K562 (cell line): ENCODE data around the gene BFSP1. TPM values are rescaled to one million over a fixed set of nuclear protein-coding genes. Genes with fewer than 3 reads are reported as not detected.

Source experiments
- ATAC-seq: fragments of 200-7000 bp; cut with Tn5 transposase; 3 replicates; pipeline ENCODE4 v1.9.1; 2020; ENCODE audit warnings: moderate library complexity
- BruUV-seq: library from RNA; stranded (reverse); fragments of 400-500 nt; replicated peaks from 2 replicates; lab custom pipeline; 2021; lab: Mats Ljungman, UMichigan
- CTCF ChIA-PET: fragments of 300-600 bp; formaldehyde crosslinking; extraction: SDS; loops from one replicate; lab custom pipeline; 2021; ENCODE audit warnings: low intra/inter-chr PET ratio; lab: Yijun Ruan, JAX
- POLR2A ChIA-PET: fragments of 300-600, 350-650 bp; sonication (Branson Sonifier 250); formaldehyde crosslinking; extraction: SDS; loops from one replicate; lab custom pipeline; 2021; ENCODE audit warnings: antibody characterized with exemption, inconsistent platforms; lab: Yijun Ruan, JAX
- DNase-seq, 4 experiments: peaks; one replicate each; pipeline versions ENCODE4 v3.0.0 to v3.0.0-alpha.2; 2011 to 2018; ENCODE audit warnings: low spot score in 3 of 4, mixed read lengths in 3 of 4; ENCODE audit errors: extremely low read depth in 1 of 4
- FAIRE-seq: peaks from 2 replicates; lab custom pipeline; 2011; peaks lifted over from hg19 to GRCh38; lab: Jason Lieb, UNC
- H2AFZ ChIP-seq: 2 replicates; pipeline ENCODE4 v1.6.0; 2011; ENCODE audit warnings: low read depth, low read length, control low read depth, inconsistent platforms
- H3K27ac ChIP-seq: fragments of 200-600 bp; 3 replicates; pipeline ENCODE4 v1.8.0; 2011; ENCODE audit warnings: low read depth, mild to moderate bottlenecking, control low read depth, inconsistent platforms, low read length, moderate library complexity, mixed read lengths; ENCODE audit errors: extremely low read depth
- H3K27me3 ChIP-seq, 2 experiments: fragments of 300-600 bp in 1 of 2; 2 replicates in 1 of 2; 3 replicates in 1 of 2; pipeline versions ENCODE4 v1.6.0 to v1.8.0; 2011; ENCODE audit warnings: inconsistent platforms in 2 of 2, low read length in 2 of 2, mild to moderate bottlenecking in 1 of 2, mixed read lengths in 1 of 2, moderate library complexity in 1 of 2; ENCODE audit not compliant: control insufficient read depth in 2 of 2, insufficient read depth in 2 of 2
- H3K36me3 ChIP-seq: fragments of 300-600 bp; 3 replicates; pipeline ENCODE4 v1.8.0; 2011; ENCODE audit warnings: mild to moderate bottlenecking, low read length, inconsistent platforms; ENCODE audit not compliant: control insufficient read depth, insufficient read depth
- H3K4me1 ChIP-seq, 2 experiments: fragments of 200-600 bp in 1 of 2; replicated peaks in 1 of 2; 2 replicates in 1 of 2; 3 replicates in 1 of 2; pipeline versions ENCODE4 v1.5.1 to v1.8.0; 2011; ENCODE audit warnings: inconsistent platforms in 2 of 2, low read length in 2 of 2, mild to moderate bottlenecking in 1 of 2, mixed read lengths in 1 of 2, moderate library complexity in 1 of 2; ENCODE audit not compliant: control insufficient read depth in 2 of 2, insufficient read depth in 2 of 2
- H3K4me2 ChIP-seq: 2 replicates; pipeline ENCODE4 v1.6.1; 2011; ENCODE audit warnings: low read length, control low read depth, inconsistent platforms, mixed read lengths; ENCODE audit not compliant: insufficient read depth
- H3K4me3 ChIP-seq: fragments of 200-600 bp; sonication (generic), shearing (Covaris generic); 2 replicates; pipeline ENCODE4 v1.5.1; 2016; ENCODE audit warnings: control low read depth, inconsistent platforms
- H3K79me2 ChIP-seq: fragments of 200-600 bp; 3 replicates; pipeline ENCODE4 v1.8.0; 2011; ENCODE audit warnings: low read length, inconsistent platforms; ENCODE audit not compliant: control insufficient read depth, insufficient read depth
- H3K9ac ChIP-seq, 2 experiments: 2 replicates each; pipeline versions ENCODE4 v1.6.0 to v1.6.1; 2011; ENCODE audit warnings: low read depth in 2 of 2, low read length in 2 of 2, control low read depth in 1 of 2, inconsistent platforms in 1 of 2, mild to moderate bottlenecking in 1 of 2, mixed read lengths in 1 of 2; ENCODE audit not compliant: insufficient read depth in 1 of 2
- H3K9me1 ChIP-seq: one replicate; pipeline ENCODE4 v1.6.0; 2011; ENCODE audit warnings: inconsistent platforms, mild to moderate bottlenecking, low read length, moderate library complexity; ENCODE audit not compliant: control insufficient read depth, insufficient read depth
- H3K9me3 ChIP-seq: replicated peaks from 2 replicates; pipeline ENCODE4 v1.5.1; 2011; ENCODE audit warnings: low read depth, low read length, inconsistent platforms; ENCODE audit not compliant: control insufficient read depth, insufficient read depth
- H4K20me1 ChIP-seq: replicated peaks from 2 replicates; pipeline ENCODE4 v1.6.1; 2011; ENCODE audit warnings: low read length, inconsistent platforms, mixed read lengths; ENCODE audit not compliant: control insufficient read depth, insufficient read depth
- CHD1 ChIP-seq: fragments of 200-600 bp; sonication (generic); IDR thresholded peaks from one replicate; pipeline ENCODE4 v1.6.1; 2012; ENCODE audit warnings: mild to moderate bottlenecking, moderate library complexity, low read length, inconsistent platforms
- E2F1 ChIP-seq: sonication (generic); formaldehyde crosslinking; IDR thresholded peaks from 2 replicates; pipeline ENCODE4 v1.8.1; 2023; ENCODE audit warnings: mild to moderate bottlenecking, missing genetic modification reagents, moderate library complexity
- ILF3 ChIP-seq: fragments of 450-650 bp; IDR thresholded peaks from 2 replicates; pipeline ENCODE4 v1.6.1; 2018; ENCODE audit warnings: antibody characterized with exemption, mild to moderate bottlenecking, moderate library complexity, borderline replicate concordance
- JUN ChIP-seq, 2 experiments: sonication (generic) in 1 of 2; formaldehyde crosslinking in 1 of 2; IDR thresholded peaks; 2 replicates each; pipeline versions ENCODE4 v1.6.1 to v1.8.0; 2012 to 2022; ENCODE audit warnings: borderline replicate concordance in 2 of 2, mild to moderate bottlenecking in 2 of 2, improper control_type of control experiment in 1 of 2, low read depth in 1 of 2, low read length in 1 of 2, missing genetic modification reagents in 1 of 2
- NR2F6 ChIP-seq: fragments of 450-650 bp; formaldehyde crosslinking; IDR thresholded peaks from 2 replicates; pipeline ENCODE4 v1.4.0; 2020; ENCODE audit warnings: mild to moderate bottlenecking
- SP1 ChIP-seq: sonication (generic); formaldehyde crosslinking; IDR thresholded peaks from 2 replicates; pipeline ENCODE4 v1.8.1; 2022; ENCODE audit warnings: mild to moderate bottlenecking, missing genetic modification reagents
- XRCC3 ChIP-seq: fragments of 450-650 bp; IDR thresholded peaks from 2 replicates; pipeline ENCODE4 v1.6.1; 2017; ENCODE audit warnings: mild to moderate bottlenecking, moderate library complexity
- ZNF12 ChIP-seq: sonication (generic); formaldehyde crosslinking; IDR thresholded peaks from 2 replicates; pipeline ENCODE4 v1.4.0; 2020; ENCODE audit warnings: mild to moderate bottlenecking, missing genetic modification reagents
- ZNF347 ChIP-seq: fragments of 450-650 bp; formaldehyde crosslinking; IDR thresholded peaks from 2 replicates; pipeline ENCODE4 v1.4.0; 2020; ENCODE audit warnings: low read depth, mild to moderate bottlenecking, moderate library complexity
- ZNF717 ChIP-seq: fragments of 250-450 bp; sonication (Bioruptor Pico); IDR thresholded peaks from 2 replicates; pipeline ENCODE4 v1.5.0; 2021
- WGBS: fragments of 100-300 bp; shearing (Covaris generic); methylation state at CpG from one replicate; pipeline ENCODE4 v1.1.6; 2016; ENCODE audit warnings: low coverage, mixed read lengths; ENCODE audit not compliant: insufficient coverage; ENCODE audit errors: missing lambda C conversion rate; 5-methylcytosine and 5-hydroxymethylcytosine counted together
- in situ Hi-C: fragments of 300-500 bp; cut with MboI; formaldehyde crosslinking; loops from 4 replicates; pipeline ENCODE4 v1.15.0; 2018; ENCODE audit warnings: inconsistent platforms, mixed read lengths
- intact Hi-C: fragments of 100-400 bp; cut with micrococcal nuclease; formaldehyde crosslinking; loops from 2 replicates; pipeline ENCODE4 v1.14.2; 2022
- polyA plus RNA-seq, 8 experiments: library from polyadenylated mRNA; depleted of rRNA in 4 of 8; stranded (reverse) in 5 of 8; unstranded in 3 of 8; fragments of >200 nt; fragmentation: Nextera tagmentation in 2 of 8; fragmentation: Illumina TruSeq in 1 of 8; extraction: Ambion mirVana in 2 of 8; extraction: Trizol in 1 of 8; gene quantifications; 2 replicates each; pipeline versions ENCODE4 v1.2.1 to v1.2.3, GENCODE V29; 2011 to 2014; ENCODE audit warnings: inconsistent platforms in 1 of 8, missing spikeins in 1 of 8
- total RNA-seq, 7 experiments: library from RNA; depleted of rRNA in 6 of 7; stranded (reverse); fragments of >200 nt in 6 of 7; fragmentation: Illumina TruSeq in 2 of 7; extraction: Trizol in 2 of 7; gene quantifications; 2 replicates each; pipeline versions ENCODE4 v1.2.1 to v1.2.3, GENCODE V29; 2011 to 2021; ENCODE audit warnings: low replicate concordance in 1 of 7
- TF ChIP-seq, protein P1 (sequence below): sonication (generic); formaldehyde crosslinking; IDR thresholded peaks from 2 replicates; pipeline ENCODE4 v1.8.0; 2022; ENCODE audit warnings: mild to moderate bottlenecking, low read depth, missing genetic modification reagents

BFSP1 gene
- total and polyA plus RNA-seq, 9 of the 15 experiments (the other 6 are each of a cell fraction or from before 2014, with no cell fraction given) = 0.09 to 0.86 (median 0.40) TPM

GRCh38 chr20:17444091-17444490 lies 87.1 kb downstream of the BFSP1 start:
- H3K9me1 ChIP-seq = no peaks in the 10 kb centered on the region
- no peaks in the 10 kb centered on the region; a peak in 1 of 5 replicates for H3K27me3 ChIP-seq
- no peak overlapping the region for H3K27ac ChIP-seq
- no peak overlapping the region for H3K4me2 ChIP-seq
- CTCF ChIA-PET = no interaction called here
- H4K20me1 ChIP-seq = no peaks in the 10 kb centered on the region
- no peak overlapping the region for H2AFZ ChIP-seq
- intact Hi-C loops (no loop called here), in situ Hi-C loops (no loop called here)
- H3K36me3 ChIP-seq = no peaks in the 10 kb centered on the region
- H3K4me1 ChIP-seq = no peaks in the 10 kb centered on the region
- ATAC-seq (no peak), DNase-seq (no peak), FAIRE-seq (no peak)
- 0% methylated on average over 1 of the region's 2 CpGs for WGBS
- H3K79me2 ChIP-seq = no peaks in the 10 kb centered on the region
- H3K9ac ChIP-seq = no peak overlapping the region
- TF ChIP-seq ILF3 (no peak), NR2F6 (CRISPR knock-in tag) (no peak), ZNF347 (CRISPR knock-in tag) (no peak), ZNF717 (CRISPR knock-in tag) (no peak), XRCC3 (no peak), ZNF12 (CRISPR knock-in tag) (no peak), CHD1 (no peak), JUN (IDR thresholded peaks at IDR 0.05; ENCODE audit: borderline replicate concordance, low read depth, low read length) (no peak), JUN (CRISPR knock-in tag; IDR thresholded peaks at IDR 0.05; ENCODE audit: borderline replicate concordance) (no peak), E2F1 (CRISPR knock-in tag) (no peak), SP1 (CRISPR knock-in tag) (no peak)
- TF ChIP-seq, protein P1, sequence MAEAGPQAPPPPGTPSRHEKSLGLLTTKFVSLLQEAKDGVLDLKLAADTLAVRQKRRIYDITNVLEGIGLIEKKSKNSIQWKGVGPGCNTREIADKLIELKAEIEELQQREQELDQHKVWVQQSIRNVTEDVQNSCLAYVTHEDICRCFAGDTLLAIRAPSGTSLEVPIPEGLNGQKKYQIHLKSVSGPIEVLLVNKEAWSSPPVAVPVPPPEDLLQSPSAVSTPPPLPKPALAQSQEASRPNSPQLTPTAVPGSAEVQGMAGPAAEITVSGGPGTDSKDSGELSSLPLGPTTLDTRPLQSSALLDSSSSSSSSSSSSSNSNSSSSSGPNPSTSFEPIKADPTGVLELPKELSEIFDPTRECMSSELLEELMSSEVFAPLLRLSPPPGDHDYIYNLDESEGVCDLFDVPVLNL (CRISPR knock-in tag) = no peak
- POLR2A ChIA-PET = no interaction called here
- no peaks in the 10 kb centered on the region for H3K9me3 ChIP-seq
- no peak overlapping the region for H3K4me3 ChIP-seq
- no TSS peak for BruUV-seq

Other genes with a start within 250 kb of the BFSP1 start
- 47.7 and 51.8 TPM in 2 replicates for gene DSTN, start 38.7 kb upstream of the BFSP1 start, total RNA-seq (2014; rRNA removed)
- 61.0 and 63.1 TPM in 2 replicates for gene DSTN, start 38.7 kb upstream of the BFSP1 start, total RNA-seq (2014; rRNA removed; fragmentation: Illumina TruSeq; extraction: Trizol)
- gene DSTN, start 38.7 kb upstream of the BFSP1 start, total RNA-seq (2015; rRNA removed; fragmentation: Illumina TruSeq; extraction: Trizol) = 62.3 and 63.1 TPM in 2 replicates
- gene DSTN, start 38.7 kb upstream of the BFSP1 start, total RNA-seq (2021) = 68.2 and 77.6 TPM in 2 replicates
- gene DSTN, start 38.7 kb upstream of the BFSP1 start, polyA plus RNA-seq (2011; rRNA removed) = 25.7 and 38.1 TPM in 2 replicates
- 87.6 and 88.3 TPM in 2 replicates for gene DSTN, start 38.7 kb upstream of the BFSP1 start, polyA plus RNA-seq (2014; fragmentation: Illumina TruSeq; extraction: Trizol)
- gene DSTN, start 38.7 kb upstream of the BFSP1 start, polyA plus RNA-seq (2014; fragmentation: Nextera tagmentation; extraction: Ambion mirVana) = 10 to 100 TPM; 37.5 to 47.7 TPM
- gene DSTN, start 38.7 kb upstream of the BFSP1 start, polyA plus RNA-seq (2014; rRNA removed) = 47.9 and 64.3 TPM in 2 replicates
- gene RRBP1, start 150.9 kb upstream of the BFSP1 start, total RNA-seq (2014; rRNA removed) = 21.5 and 28.1 TPM in 2 replicates
- 13.3 and 14.7 TPM in 2 replicates for gene RRBP1, start 150.9 kb upstream of the BFSP1 start, total RNA-seq (2014; rRNA removed; fragmentation: Illumina TruSeq; extraction: Trizol)
- gene RRBP1, start 150.9 kb upstream of the BFSP1 start, total RNA-seq (2015; rRNA removed; fragmentation: Illumina TruSeq; extraction: Trizol) = 23.0 and 24.0 TPM in 2 replicates
- gene RRBP1, start 150.9 kb upstream of the BFSP1 start, total RNA-seq (2021) = 25.7 and 32.0 TPM in 2 replicates
- gene RRBP1, start 150.9 kb upstream of the BFSP1 start, polyA plus RNA-seq (2011; rRNA removed) = 9.2 and 12.0 TPM in 2 replicates
- 16.9 and 20.1 TPM in 2 replicates for gene RRBP1, start 150.9 kb upstream of the BFSP1 start, polyA plus RNA-seq (2014; fragmentation: Illumina TruSeq; extraction: Trizol)
- gene RRBP1, start 150.9 kb upstream of the BFSP1 start, polyA plus RNA-seq (2014; fragmentation: Nextera tagmentation; extraction: Ambion mirVana) = under 1 TPM; 0.84 to 0.95 TPM
- gene RRBP1, start 150.9 kb upstream of the BFSP1 start, polyA plus RNA-seq (2014; rRNA removed) = 17.2 and 17.6 TPM in 2 replicates
- not detected in 2 replicates for gene BANF2, start 168.6 kb upstream of the BFSP1 start, total RNA-seq (2014; rRNA removed)
- not detected in 2 replicates for gene BANF2, start 168.6 kb upstream of the BFSP1 start, total RNA-seq (2014; rRNA removed; fragmentation: Illumina TruSeq; extraction: Trizol)
- not detected in 2 replicates for gene BANF2, start 168.6 kb upstream of the BFSP1 start, total RNA-seq (2015; rRNA removed; fragmentation: Illumina TruSeq; extraction: Trizol)
- gene BANF2, start 168.6 kb upstream of the BFSP1 start, total RNA-seq (2021) = not detected in 2 replicates
- not detected in 2 replicates for gene BANF2, start 168.6 kb upstream of the BFSP1 start, polyA plus RNA-seq (2011; rRNA removed)
- gene BANF2, start 168.6 kb upstream of the BFSP1 start, polyA plus RNA-seq (2014; fragmentation: Illumina TruSeq; extraction: Trizol) = not detected in 2 replicates
- gene BANF2, start 168.6 kb upstream of the BFSP1 start, polyA plus RNA-seq (2014; fragmentation: Nextera tagmentation; extraction: Ambion mirVana) = not detected
- not detected in 2 replicates for gene BANF2, start 168.6 kb upstream of the BFSP1 start, polyA plus RNA-seq (2014; rRNA removed)